ENCODE data around the gene CALCOCO2.
"Not testable (repeated sequence)": the region's sequence is repeated elsewhere in the genome, so short reads cannot be mapped to it uniquely, and the experiment has no call there.

Gene CALCOCO2

GRCh38 chr17:48835971-48836370 lies 5.1 kb downstream of the CALCOCO2 start:
- Histone ChIP-seq H3K4me1 (ENCODE audit: control insufficient read depth, insufficient read depth, low read length) (peaks cover 9% of the 10 kb centered on the region), H3K4me3 (ENCODE audit: low read length) (no peak overlapping the region), H3K36me3 (ENCODE audit: control insufficient read depth, insufficient read depth, low read length) (no peaks in the 10 kb centered on the region), H3K27me3 (ENCODE audit: control insufficient read depth, insufficient read depth, low read length) (no peaks in the 10 kb centered on the region), H3K9ac (ENCODE audit: low read length) (no peak overlapping the region), H3K27ac (ENCODE audit: low read depth, low read length) (no peak overlapping the region)

- not testable (repeated sequence) for H3K27ac ChIP-seq (ENCODE audit: low read depth, low read length); H3K36me3 ChIP-seq (ENCODE audit: control insufficient read depth, insufficient read depth, low read length); H3K27me3 ChIP-seq (ENCODE audit: control insufficient read depth, insufficient read depth, low read length); H3K4me3 ChIP-seq (ENCODE audit: low read length); H3K9ac ChIP-seq (ENCODE audit: low read length)
- peaks cover 15% of the 10 kb centered on the region for H3K4me1 ChIP-seq (ENCODE audit: control insufficient read depth, insufficient read depth, low read length)
Observed at GRCh38 chr17:48837458-48837857, 6.6 kb downstream of the CALCOCO2 start.

GRCh38 chr17:48840441-48840840 lies 9.6 kb downstream of the CALCOCO2 start:
- peaks cover 12% of the 10 kb centered on the region for H3K4me1 ChIP-seq (ENCODE audit: control insufficient read depth, insufficient read depth, low read length)
- H3K27ac ChIP-seq (ENCODE audit: low read depth, low read length): peak overlapping the region; percentile 90
- H3K36me3 ChIP-seq (ENCODE audit: control insufficient read depth, insufficient read depth, low read length): peaks cover 3% of the 10 kb centered on the region
- H3K27me3 ChIP-seq (ENCODE audit: control insufficient read depth, insufficient read depth, low read length): no peaks in the 10 kb centered on the region
- no peak overlapping the region for H3K4me3 ChIP-seq (ENCODE audit: low read length)
- H3K9ac ChIP-seq (ENCODE audit: low read length): no peak overlapping the region

GRCh38 chr17:48841395-48841831 lies 10.6 kb downstream of the CALCOCO2 start:
- H3K27ac ChIP-seq (ENCODE audit: low read depth, low read length): peak overlapping the region; percentile 90
- peak overlapping the region; percentile 43 for H3K4me3 ChIP-seq (ENCODE audit: low read length)
- H3K36me3 ChIP-seq (ENCODE audit: control insufficient read depth, insufficient read depth, low read length): peaks cover 3% of the 10 kb centered on the region
- peak overlapping the region; percentile 56 for H3K9ac ChIP-seq (ENCODE audit: low read length)
- peaks cover 12% of the 10 kb centered on the region for H3K4me1 ChIP-seq (ENCODE audit: control insufficient read depth, insufficient read depth, low read length)
- no peaks in the 10 kb centered on the region for H3K27me3 ChIP-seq (ENCODE audit: control insufficient read depth, insufficient read depth, low read length)

GRCh38 chr17:48842746-48843145 lies 11.9 kb downstream of the CALCOCO2 start:
- H3K4me3 ChIP-seq (ENCODE audit: low read length): no peak overlapping the region
- no peak overlapping the region for H3K9ac ChIP-seq (ENCODE audit: low read length)

GRCh38 chr17:48843187-48843900 lies 12.5 kb downstream of the CALCOCO2 start:
- no peak overlapping the region for H3K9ac ChIP-seq (ENCODE audit: low read length)
- H3K27me3 ChIP-seq (ENCODE audit: control insufficient read depth, insufficient read depth, low read length): no peaks in the 10 kb centered on the region
- no peak overlapping the region for H3K4me3 ChIP-seq (ENCODE audit: low read length)
- peaks cover 6% of the 10 kb centered on the region for H3K36me3 ChIP-seq (ENCODE audit: control insufficient read depth, insufficient read depth, low read length)
- peaks cover 12% of the 10 kb centered on the region for H3K4me1 ChIP-seq (ENCODE audit: control insufficient read depth, insufficient read depth, low read length)
- no peak overlapping the region for H3K27ac ChIP-seq (ENCODE audit: low read depth, low read length)

More at GRCh38 chr17:48842746-48843145, 11.9 kb downstream of the CALCOCO2 start:
- Histone ChIP-seq H3K27me3 (ENCODE audit: control insufficient read depth, insufficient read depth, low read length) (no peaks in the 10 kb centered on the region), H3K4me1 (ENCODE audit: control insufficient read depth, insufficient read depth, low read length) (peaks cover 12% of the 10 kb centered on the region), H3K27ac (ENCODE audit: low read depth, low read length) (no peak overlapping the region), H3K36me3 (ENCODE audit: control insufficient read depth, insufficient read depth, low read length) (peaks cover 3% of the 10 kb centered on the region)

- Histone ChIP-seq H3K27ac (ENCODE audit: low read depth, low read length) (no peak overlapping the region), H3K4me1 (ENCODE audit: control insufficient read depth, insufficient read depth, low read length) (no peaks in the 10 kb centered on the region), H3K9ac (ENCODE audit: low read length) (no peak overlapping the region), H3K4me3 (ENCODE audit: low read length) (no peak overlapping the region), H3K36me3 (ENCODE audit: control insufficient read depth, insufficient read depth, low read length) (peaks cover 44% of the 10 kb centered on the region), H3K27me3 (ENCODE audit: control insufficient read depth, insufficient read depth, low read length) (no peaks in the 10 kb centered on the region)
Observed at GRCh38 chr17:48850792-48851323, 20.0 kb downstream of the CALCOCO2 start.

GRCh38 chr17:48854774-48855476 lies 24.1 kb downstream of the CALCOCO2 start:
- H3K36me3 ChIP-seq (ENCODE audit: control insufficient read depth, insufficient read depth, low read length): peaks cover 34% of the 10 kb centered on the region
- H3K27me3 ChIP-seq (ENCODE audit: control insufficient read depth, insufficient read depth, low read length): no peaks in the 10 kb centered on the region
- H3K27ac ChIP-seq (ENCODE audit: low read depth, low read length): no peak overlapping the region
- H3K4me1 ChIP-seq (ENCODE audit: control insufficient read depth, insufficient read depth, low read length): no peaks in the 10 kb centered on the region
- no peak overlapping the region for H3K4me3 ChIP-seq (ENCODE audit: low read length)
- no peak overlapping the region for H3K9ac ChIP-seq (ENCODE audit: low read length)

GRCh38 chr17:48856122-48856821 lies 25.4 kb downstream of the CALCOCO2 start:
- Histone ChIP-seq H3K4me1 (ENCODE audit: control insufficient read depth, insufficient read depth, low read length) (no peaks in the 10 kb centered on the region), H3K4me3 (ENCODE audit: low read length) (no peak overlapping the region), H3K27me3 (ENCODE audit: control insufficient read depth, insufficient read depth, low read length) (no peaks in the 10 kb centered on the region), H3K27ac (ENCODE audit: low read depth, low read length) (no peak overlapping the region), H3K36me3 (ENCODE audit: control insufficient read depth, insufficient read depth, low read length) (peaks cover 32% of the 10 kb centered on the region), H3K9ac (ENCODE audit: low read length) (no peak overlapping the region)

GRCh38 chr17:48860034-48860433 lies 29.2 kb downstream of the CALCOCO2 start:
- Histone ChIP-seq H3K36me3 (ENCODE audit: control insufficient read depth, insufficient read depth, low read length) (peaks cover 38% of the 10 kb centered on the region), H3K27ac (ENCODE audit: low read depth, low read length) (no peak overlapping the region), H3K4me3 (ENCODE audit: low read length) (no peak overlapping the region), H3K4me1 (ENCODE audit: control insufficient read depth, insufficient read depth, low read length) (no peaks in the 10 kb centered on the region), H3K27me3 (ENCODE audit: control insufficient read depth, insufficient read depth, low read length) (no peaks in the 10 kb centered on the region), H3K9ac (ENCODE audit: low read length) (no peak overlapping the region)

GRCh38 chr17:48860456-48860855 lies 29.6 kb downstream of the CALCOCO2 start:
- Histone ChIP-seq H3K9ac (ENCODE audit: low read length) (no peak overlapping the region), H3K4me3 (ENCODE audit: low read length) (no peak overlapping the region), H3K27me3 (ENCODE audit: control insufficient read depth, insufficient read depth, low read length) (no peaks in the 10 kb centered on the region), H3K36me3 (ENCODE audit: control insufficient read depth, insufficient read depth, low read length) (peaks cover 34% of the 10 kb centered on the region), H3K4me1 (ENCODE audit: control insufficient read depth, insufficient read depth, low read length) (no peaks in the 10 kb centered on the region), H3K27ac (ENCODE audit: low read depth, low read length) (no peak overlapping the region)

GRCh38 chr17:48868916-48869500 lies 38.2 kb downstream of the CALCOCO2 start:
- Histone ChIP-seq H3K36me3 (ENCODE audit: control insufficient read depth, insufficient read depth, low read length) (peaks cover 7% of the 10 kb centered on the region), H3K27me3 (ENCODE audit: control insufficient read depth, insufficient read depth, low read length) (no peaks in the 10 kb centered on the region), H3K27ac (ENCODE audit: low read depth, low read length) (no peak overlapping the region), H3K4me1 (ENCODE audit: control insufficient read depth, insufficient read depth, low read length) (no peaks in the 10 kb centered on the region), H3K4me3 (ENCODE audit: low read length) (no peak overlapping the region), H3K9ac (ENCODE audit: low read length) (no peak overlapping the region)
